Activated T-cell treated with anti-CD3 and anti-CD28 coated beads for 48 hours (primary cell): ENCODE measurements around the gene CPSF4L.
"Not testable (repeated sequence)": the region's sequence is repeated elsewhere in the genome, so short reads cannot be mapped to it uniquely, and the experiment has no call there.

ENCODE experiments used
- DNase-seq: peaks from one replicate; pipeline ENCODE4 v3.0.0-alpha.2; 2020; ENCODE audit warnings: low read depth

Gene CPSF4L

GRCh38 chr17:73261617-73261951, at the start of gene CPSF4L:
Gene CPSF4L, minus strand, starts transcription at chr17:73261880. Its CDS starts 62 bp downstream, at chr17:73261818.
- DNase-seq, result no peak

- DNase-seq, result no peak
These were observed 49.7 kb upstream of the CPSF4L start for GRCh38 chr17:73311428-73311780.

GRCh38 chr17:73309727-73310596, 48.3 kb upstream of the CPSF4L start:
- no peak for DNase-seq

- not testable (repeated sequence) for DNase-seq
These were observed 47.3 kb upstream of the CPSF4L start for GRCh38 chr17:73308959-73309358.

GRCh38 chr17:73308017-73308823, 46.5 kb upstream of the CPSF4L start:
- no peak for DNase-seq

GRCh38 chr17:73307130-73307529, 45.5 kb upstream of the CPSF4L start:
- no peak for DNase-seq

- DNase-seq, result no peak
These were observed 44.5 kb upstream of the CPSF4L start for GRCh38 chr17:73305845-73306836.

GRCh38 chr17:73304971-73305812, 43.5 kb upstream of the CPSF4L start:
- no peak for DNase-seq

- DNase-seq, result no peak
These were observed 42.8 kb upstream of the CPSF4L start for GRCh38 chr17:73304438-73304837.

GRCh38 chr17:73302189-73302588, 40.5 kb upstream of the CPSF4L start:
- no peak for DNase-seq

- DNase-seq, result no peak
These were observed 39.7 kb upstream of the CPSF4L start for GRCh38 chr17:73301369-73301768.

GRCh38 chr17:73300392-73300791, 38.7 kb upstream of the CPSF4L start:
- DNase-seq, result no peak

- DNase-seq, result no peak
These were observed 36.5 kb upstream of the CPSF4L start for GRCh38 chr17:73297934-73298861.

- DNase-seq, result no peak
These were observed 31.8 kb upstream of the CPSF4L start for GRCh38 chr17:73293480-73293911.

- no peak for DNase-seq
These were observed 31.4 kb upstream of the CPSF4L start for GRCh38 chr17:73293031-73293430.

GRCh38 chr17:73292031-73292531, 30.4 kb upstream of the CPSF4L start:
- no peak for DNase-seq

GRCh38 chr17:73291260-73291801, 29.7 kb upstream of the CPSF4L start:
- DNase-seq, result no peak

- DNase-seq, result no peak
These were observed 28.9 kb upstream of the CPSF4L start for GRCh38 chr17:73290399-73291259.
